SK-N-SH (cell line): ENCODE data around the gene VPS36. TPM values are rescaled to one million over a fixed set of nuclear protein-coding genes. Genes with fewer than 3 reads are reported as not detected.

Experiments
- CTCF ChIA-PET: fragments of 300-600, 350-600 bp; formaldehyde crosslinking; extraction: SDS; loops from one replicate; lab custom pipeline; 2021; lab: Yijun Ruan, JAX
- POLR2A ChIA-PET: fragments of 350-600 bp; sonication (Branson Sonifier 250); formaldehyde crosslinking; extraction: SDS; loops from one replicate; lab custom pipeline; 2020; ENCODE audit warnings: antibody characterized with exemption, inconsistent platforms; lab: Yijun Ruan, JAX
- DNase-seq: peaks from one replicate; pipeline ENCODE4 v3.0.0; 2012
- H2AFZ ChIP-seq: fragments of 200-600 bp; sonication (generic); 2 replicates; pipeline ENCODE4 v1.8.1; 2016; ENCODE audit warnings: antibody characterized with exemption, mild to moderate bottlenecking, low read depth
- H3F3A ChIP-seq: fragments of 200-600 bp; sonication (generic); replicated peaks from 2 replicates; pipeline ENCODE3; 2016; ENCODE audit warnings: antibody characterized with exemption, mild to moderate bottlenecking; ENCODE audit not compliant: insufficient read depth
- H3K27ac ChIP-seq, 2 experiments: fragments of 200-500 bp in 1 of 2; fragments of 200-600 bp in 1 of 2; sonication (Bioruptor generic) in 1 of 2; sonication (generic), shearing (Covaris generic) in 1 of 2; 2 replicates each; pipeline versions ENCODE4 v1.5.1 to v1.6.1; 2014 to 2016; ENCODE audit warnings: low read depth in 2 of 2, inconsistent platforms in 1 of 2, low read length in 1 of 2, mild to moderate bottlenecking in 1 of 2, mixed read lengths in 1 of 2
- H3K27me3 ChIP-seq: fragments of 200-600 bp; sonication (generic), shearing (Covaris generic); 2 replicates; pipeline ENCODE4 v1.6.1; 2016; ENCODE audit warnings: mixed run types; ENCODE audit not compliant: insufficient read depth
- H3K36me3 ChIP-seq, 2 experiments: fragments of 200-500 bp in 1 of 2; fragments of 200-600 bp in 1 of 2; sonication (Bioruptor generic) in 1 of 2; sonication (generic) in 1 of 2; replicated peaks in 1 of 2; 2 replicates each; pipeline versions ENCODE3 to v1.5.1; 2014 to 2016; ENCODE audit warnings: low read length in 1 of 2, mild to moderate bottlenecking in 1 of 2; ENCODE audit not compliant: insufficient read depth in 2 of 2, control insufficient read depth in 1 of 2
- H3K4me1 ChIP-seq, 2 experiments: fragments of 200-500 bp in 1 of 2; fragments of 200-600 bp in 1 of 2; sonication (Bioruptor generic) in 1 of 2; sonication (generic), shearing (Covaris generic) in 1 of 2; 2 replicates each; pipeline versions ENCODE4 v1.5.1 to v1.6.1; 2014 to 2016; ENCODE audit warnings: low read depth in 1 of 2, low read length in 1 of 2, mixed run types in 1 of 2; ENCODE audit not compliant: insufficient read depth in 2 of 2, control insufficient read depth in 1 of 2
- H3K4me2 ChIP-seq: fragments of 200-600 bp; sonication (generic), shearing (Covaris generic); 2 replicates; pipeline ENCODE4 v1.6.1; 2017; ENCODE audit warnings: mixed run types
- H3K4me3 ChIP-seq, 2 experiments: fragments of 200-500 bp in 1 of 2; fragments of 200-600 bp in 1 of 2; sonication (Bioruptor generic) in 1 of 2; sonication (generic), shearing (Covaris generic) in 1 of 2; 2 replicates each; pipeline versions ENCODE4 v1.5.1 to v1.8.1; 2014 to 2016; ENCODE audit warnings: low read depth in 2 of 2, inconsistent platforms in 1 of 2, low read length in 1 of 2, mild to moderate bottlenecking in 1 of 2, mixed read lengths in 1 of 2, moderate library complexity in 1 of 2
- H3K79me2 ChIP-seq: fragments of 200-600 bp; sonication (generic); 2 replicates; pipeline ENCODE4 v1.8.1; 2017; ENCODE audit warnings: mild to moderate bottlenecking; ENCODE audit not compliant: insufficient read depth
- H3K9ac ChIP-seq: fragments of 200-600 bp; sonication (generic); 2 replicates; pipeline ENCODE4 v1.6.1; 2017; ENCODE audit warnings: mixed run types
- H3K9me2 ChIP-seq: fragments of 200-600 bp; sonication (generic); 2 replicates; pipeline ENCODE4 v1.6.1; 2017; ENCODE audit warnings: mixed run types
- H3K9me3 ChIP-seq: fragments of 200-600 bp; sonication (generic); 2 replicates; pipeline ENCODE4 v1.6.1; 2017; ENCODE audit warnings: mixed run types, mild to moderate bottlenecking, moderate library complexity
- H4K20me1 ChIP-seq: fragments of 200-600 bp; sonication (generic); 2 replicates; pipeline ENCODE4 v1.6.1; 2017; ENCODE audit warnings: mild to moderate bottlenecking, mixed run types; ENCODE audit not compliant: insufficient read depth
- CHD2 ChIP-seq: fragments of 150-350 bp; IDR thresholded peaks from 2 replicates; pipeline ENCODE4 v1.6.1; 2018; ENCODE audit warnings: low read length; ENCODE audit not compliant: partially characterized antibody
- EZH2phosphoT487 ChIP-seq: fragments of 200-600 bp; sonication (generic); IDR thresholded peaks from 2 replicates; pipeline ENCODE4 v1.6.1; 2017; ENCODE audit warnings: low read depth, mixed run types, mild to moderate bottlenecking, antibody characterized with exemption, moderate library complexity, borderline replicate concordance
- FOXJ3 ChIP-seq: sonication (generic); formaldehyde crosslinking; IDR thresholded peaks from 2 replicates; pipeline ENCODE4 v1.5.1; 2020; ENCODE audit warnings: mild to moderate bottlenecking, missing genetic modification reagents
- FOXM1 ChIP-seq: IDR thresholded peaks from 2 replicates; pipeline ENCODE4 v1.4.0; 2012; ENCODE audit warnings: low read depth, mild to moderate bottlenecking
- GABPA ChIP-seq: IDR thresholded peaks from 2 replicates; pipeline ENCODE4 v1.4.0; 2012; ENCODE audit warnings: low read depth, mild to moderate bottlenecking
- MEF2A ChIP-seq: IDR thresholded peaks from 2 replicates; pipeline ENCODE4 v1.4.0; 2012; ENCODE audit warnings: low read depth, borderline replicate concordance
- MXI1 ChIP-seq: IDR thresholded peaks from 2 replicates; pipeline ENCODE4 v1.6.1; 2012; ENCODE audit warnings: mild to moderate bottlenecking, low read depth, low read length, improper control_type of control experiment
- NRF1 ChIP-seq: IDR thresholded peaks from 2 replicates; pipeline ENCODE4 v1.6.1; 2012; ENCODE audit warnings: low read depth, mild to moderate bottlenecking, low read length
- RCOR1 ChIP-seq: fragments of 150-350 bp; IDR thresholded peaks from 2 replicates; pipeline ENCODE4 v1.6.1; 2017; ENCODE audit warnings: antibody characterized with exemption, low read length
- RXRA ChIP-seq: IDR thresholded peaks from 2 replicates; pipeline ENCODE4 v1.4.0; 2012; ENCODE audit warnings: low read depth, mild to moderate bottlenecking, borderline replicate concordance
- WGBS: methylation state at CpG from one replicate; pipeline ENCODE4 v1.1.6; 2017; ENCODE audit warnings: low lambda C conversion rate; 5-methylcytosine and 5-hydroxymethylcytosine counted together
- polyA plus RNA-seq, 3 experiments: library from polyadenylated mRNA; depleted of rRNA; stranded (reverse); fragments of >200 nt; gene quantifications; 2 replicates each; pipeline ENCODE4 v1.2.3, GENCODE V29; 2012
- TF ChIP-seq, protein P1 (sequence below): IDR thresholded peaks from 2 replicates; pipeline ENCODE4 v1.4.0; 2012; ENCODE audit warnings: low read depth
- TF ChIP-seq, protein P2 (sequence below): IDR thresholded peaks from 2 replicates; pipeline ENCODE4; 2012
- TF ChIP-seq, protein P3 (sequence below): IDR thresholded peaks from 2 replicates; pipeline ENCODE4 v1.4.0; 2012; ENCODE audit warnings: low read depth, borderline replicate concordance
- TF ChIP-seq, protein P4 (sequence below): fragments of 150-350 bp; IDR thresholded peaks from 2 replicates; pipeline ENCODE4 v1.6.1; 2016; ENCODE audit warnings: mild to moderate bottlenecking, low read depth, low read length
- TF ChIP-seq, protein P5 (sequence below): IDR thresholded peaks from 2 replicates; pipeline ENCODE4 v1.6.1; 2012; ENCODE audit warnings: mild to moderate bottlenecking, low read depth, low read length, moderate library complexity
- TF ChIP-seq, protein P6 (sequence below): IDR thresholded peaks from 2 replicates; pipeline ENCODE4 v1.4.0; 2012; ENCODE audit warnings: low read depth, borderline replicate concordance

VPS36 gene
- polyA plus RNA-seq, 1 of the 3 experiments (the other 2 are of a cell fraction) = 9.9 TPM

DNA sequence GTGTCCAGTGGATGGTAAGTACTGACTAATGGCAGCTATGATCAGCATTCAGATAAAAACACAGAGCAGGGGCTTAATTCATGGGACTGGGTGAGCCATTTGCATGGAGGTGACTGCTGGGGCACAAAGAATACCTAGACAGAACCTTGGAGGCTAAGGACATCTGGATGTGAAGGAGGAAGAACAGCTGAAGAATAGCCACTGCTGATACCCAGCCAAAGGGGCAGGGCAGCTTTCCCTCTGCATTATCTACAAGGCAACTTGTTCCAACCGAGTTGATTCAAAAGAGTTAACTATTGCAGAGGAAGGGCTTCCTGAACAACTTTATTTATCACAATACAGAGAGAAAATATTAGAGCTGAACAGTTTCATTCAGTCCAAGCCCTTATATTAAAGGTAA lies 31.4 kb downstream of the VPS36 start:
- H4K20me1 ChIP-seq = no peaks in the 10 kb centered on the region
- ChIA-PET POLR2A (no interaction called here), CTCF (interaction anchor here (0.6 to 0.8 kb wide), 2 partner anchors 31 to 32 kb away, joined by 3 to 4 read pairs; no protein-coding TSS in a partner anchor)
- H2AFZ ChIP-seq = no peak overlapping the region
- H3K79me2 ChIP-seq = no peaks in the 10 kb centered on the region
- no peak for TF ChIP-seq MXI1
- TF ChIP-seq, protein P1, sequence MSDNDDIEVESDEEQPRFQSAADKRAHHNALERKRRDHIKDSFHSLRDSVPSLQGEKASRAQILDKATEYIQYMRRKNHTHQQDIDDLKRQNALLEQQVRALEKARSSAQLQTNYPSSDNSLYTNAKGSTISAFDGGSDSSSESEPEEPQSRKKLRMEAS = no peak
- TF ChIP-seq, protein P2, sequence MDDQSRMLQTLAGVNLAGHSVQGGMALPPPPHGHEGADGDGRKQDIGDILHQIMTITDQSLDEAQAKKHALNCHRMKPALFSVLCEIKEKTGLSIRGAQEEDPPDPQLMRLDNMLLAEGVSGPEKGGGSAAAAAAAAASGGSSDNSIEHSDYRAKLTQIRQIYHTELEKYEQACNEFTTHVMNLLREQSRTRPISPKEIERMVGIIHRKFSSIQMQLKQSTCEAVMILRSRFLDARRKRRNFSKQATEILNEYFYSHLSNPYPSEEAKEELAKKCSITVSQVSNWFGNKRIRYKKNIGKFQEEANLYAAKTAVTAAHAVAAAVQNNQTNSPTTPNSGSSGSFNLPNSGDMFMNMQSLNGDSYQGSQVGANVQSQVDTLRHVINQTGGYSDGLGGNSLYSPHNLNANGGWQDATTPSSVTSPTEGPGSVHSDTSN = no peak
- TF ChIP-seq RXRA = no peak
- peaks cover 55 to 56% of the 10 kb centered on the region in 2 experiments for H3K36me3 ChIP-seq
- DNase-seq = no peak
- no peak overlapping the region for H3K4me2 ChIP-seq
- no peak overlapping the region for H3K4me3 ChIP-seq
- peaks cover 0 to 16% of the 10 kb centered on the region in 2 experiments; a peak in 3 of 4 replicates for H3K4me1 ChIP-seq
- no peaks in the 10 kb centered on the region for H3K9me3 ChIP-seq
- H3K27ac ChIP-seq = no peak overlapping the region
- WGBS = 92% methylated on average over 1 of the region's 1 CpG
- H3K9me2 ChIP-seq = no peaks in the 10 kb centered on the region
- H3F3A ChIP-seq = peaks cover 37% of the 10 kb centered on the region
- no peak overlapping the region for H3K9ac ChIP-seq
- H3K27me3 ChIP-seq = no peaks in the 10 kb centered on the region

DNA sequence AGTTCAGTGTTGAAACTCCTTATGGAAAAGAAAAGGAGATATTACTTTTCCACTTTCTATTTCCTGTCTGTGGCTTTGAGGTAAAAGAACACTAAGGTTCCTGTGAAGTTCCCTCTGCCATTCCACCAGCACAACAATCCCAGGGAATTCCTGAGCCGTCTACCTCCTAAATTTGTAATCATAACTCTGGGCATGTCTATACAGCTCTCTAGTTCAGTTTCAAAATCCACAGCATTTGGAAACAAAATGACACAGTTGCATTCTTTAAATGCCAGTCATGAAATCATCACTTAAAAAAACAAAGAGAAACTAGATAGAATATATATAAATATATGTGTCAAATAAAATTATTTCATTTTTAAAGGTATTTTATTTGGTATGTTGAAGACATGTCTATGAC lies 35.5 kb downstream of the VPS36 start:
- Histone ChIP-seq H3K9ac (0 out of 2 replicates have a peak overlapping the region, but pooled peaks have one; percentile 1), H3K27ac (peak overlapping the region; percentile 78 to 80), H3K36me3 (peaks cover 53 to 60% of the 10 kb centered on the region in 2 experiments), H3K4me3 (no peak overlapping the region; a peak in 1 of 4 replicates), H3K27me3 (no peaks in the 10 kb centered on the region), H3K4me1 (peaks cover 0 to 20% of the 10 kb centered on the region in 2 experiments; a peak in 3 of 4 replicates), H3F3A (peaks cover 33% of the 10 kb centered on the region), H3K4me2 (0 out of 2 replicates have a peak overlapping the region, but pooled peaks have one; percentile 6), H3K79me2 (peaks cover 4% of the 10 kb centered on the region; the same call in 1 of the 2 replicates), H2AFZ (no peak overlapping the region), H3K9me2 (no peaks in the 10 kb centered on the region), H3K9me3 (no peaks in the 10 kb centered on the region), H4K20me1 (no peaks in the 10 kb centered on the region)
- 15% methylated on average over 1 of the region's 1 CpG for WGBS
- ChIA-PET POLR2A (no interaction called here), CTCF (no interaction called here)
- no peak for DNase-seq
- TF ChIP-seq, protein P3, sequence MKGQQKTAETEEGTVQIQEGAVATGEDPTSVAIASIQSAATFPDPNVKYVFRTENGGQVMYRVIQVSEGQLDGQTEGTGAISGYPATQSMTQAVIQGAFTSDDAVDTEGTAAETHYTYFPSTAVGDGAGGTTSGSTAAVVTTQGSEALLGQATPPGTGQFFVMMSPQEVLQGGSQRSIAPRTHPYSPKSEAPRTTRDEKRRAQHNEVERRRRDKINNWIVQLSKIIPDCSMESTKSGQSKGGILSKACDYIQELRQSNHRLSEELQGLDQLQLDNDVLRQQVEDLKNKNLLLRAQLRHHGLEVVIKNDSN = no peak
- TF ChIP-seq FOXM1 (no peak), FOXJ3 (CRISPR knock-in tag) (no peak), MEF2A (no peak), RCOR1 (no peak), GABPA (no peak), MXI1 (no peak), NRF1 (no peak), CHD2 (no peak), EZH2phosphoT487 (no peak)
- TF ChIP-seq, protein P4, sequence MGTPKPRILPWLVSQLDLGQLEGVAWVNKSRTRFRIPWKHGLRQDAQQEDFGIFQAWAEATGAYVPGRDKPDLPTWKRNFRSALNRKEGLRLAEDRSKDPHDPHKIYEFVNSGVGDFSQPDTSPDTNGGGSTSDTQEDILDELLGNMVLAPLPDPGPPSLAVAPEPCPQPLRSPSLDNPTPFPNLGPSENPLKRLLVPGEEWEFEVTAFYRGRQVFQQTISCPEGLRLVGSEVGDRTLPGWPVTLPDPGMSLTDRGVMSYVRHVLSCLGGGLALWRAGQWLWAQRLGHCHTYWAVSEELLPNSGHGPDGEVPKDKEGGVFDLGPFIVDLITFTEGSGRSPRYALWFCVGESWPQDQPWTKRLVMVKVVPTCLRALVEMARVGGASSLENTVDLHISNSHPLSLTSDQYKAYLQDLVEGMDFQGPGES = no peak
- TF ChIP-seq, protein P5, sequence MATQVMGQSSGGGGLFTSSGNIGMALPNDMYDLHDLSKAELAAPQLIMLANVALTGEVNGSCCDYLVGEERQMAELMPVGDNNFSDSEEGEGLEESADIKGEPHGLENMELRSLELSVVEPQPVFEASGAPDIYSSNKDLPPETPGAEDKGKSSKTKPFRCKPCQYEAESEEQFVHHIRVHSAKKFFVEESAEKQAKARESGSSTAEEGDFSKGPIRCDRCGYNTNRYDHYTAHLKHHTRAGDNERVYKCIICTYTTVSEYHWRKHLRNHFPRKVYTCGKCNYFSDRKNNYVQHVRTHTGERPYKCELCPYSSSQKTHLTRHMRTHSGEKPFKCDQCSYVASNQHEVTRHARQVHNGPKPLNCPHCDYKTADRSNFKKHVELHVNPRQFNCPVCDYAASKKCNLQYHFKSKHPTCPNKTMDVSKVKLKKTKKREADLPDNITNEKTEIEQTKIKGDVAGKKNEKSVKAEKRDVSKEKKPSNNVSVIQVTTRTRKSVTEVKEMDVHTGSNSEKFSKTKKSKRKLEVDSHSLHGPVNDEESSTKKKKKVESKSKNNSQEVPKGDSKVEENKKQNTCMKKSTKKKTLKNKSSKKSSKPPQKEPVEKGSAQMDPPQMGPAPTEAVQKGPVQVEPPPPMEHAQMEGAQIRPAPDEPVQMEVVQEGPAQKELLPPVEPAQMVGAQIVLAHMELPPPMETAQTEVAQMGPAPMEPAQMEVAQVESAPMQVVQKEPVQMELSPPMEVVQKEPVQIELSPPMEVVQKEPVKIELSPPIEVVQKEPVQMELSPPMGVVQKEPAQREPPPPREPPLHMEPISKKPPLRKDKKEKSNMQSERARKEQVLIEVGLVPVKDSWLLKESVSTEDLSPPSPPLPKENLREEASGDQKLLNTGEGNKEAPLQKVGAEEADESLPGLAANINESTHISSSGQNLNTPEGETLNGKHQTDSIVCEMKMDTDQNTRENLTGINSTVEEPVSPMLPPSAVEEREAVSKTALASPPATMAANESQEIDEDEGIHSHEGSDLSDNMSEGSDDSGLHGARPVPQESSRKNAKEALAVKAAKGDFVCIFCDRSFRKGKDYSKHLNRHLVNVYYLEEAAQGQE = no peak
- TF ChIP-seq, protein P2 = no peak; the same call in 1 of the 2 replicates
- TF ChIP-seq, protein P6, sequence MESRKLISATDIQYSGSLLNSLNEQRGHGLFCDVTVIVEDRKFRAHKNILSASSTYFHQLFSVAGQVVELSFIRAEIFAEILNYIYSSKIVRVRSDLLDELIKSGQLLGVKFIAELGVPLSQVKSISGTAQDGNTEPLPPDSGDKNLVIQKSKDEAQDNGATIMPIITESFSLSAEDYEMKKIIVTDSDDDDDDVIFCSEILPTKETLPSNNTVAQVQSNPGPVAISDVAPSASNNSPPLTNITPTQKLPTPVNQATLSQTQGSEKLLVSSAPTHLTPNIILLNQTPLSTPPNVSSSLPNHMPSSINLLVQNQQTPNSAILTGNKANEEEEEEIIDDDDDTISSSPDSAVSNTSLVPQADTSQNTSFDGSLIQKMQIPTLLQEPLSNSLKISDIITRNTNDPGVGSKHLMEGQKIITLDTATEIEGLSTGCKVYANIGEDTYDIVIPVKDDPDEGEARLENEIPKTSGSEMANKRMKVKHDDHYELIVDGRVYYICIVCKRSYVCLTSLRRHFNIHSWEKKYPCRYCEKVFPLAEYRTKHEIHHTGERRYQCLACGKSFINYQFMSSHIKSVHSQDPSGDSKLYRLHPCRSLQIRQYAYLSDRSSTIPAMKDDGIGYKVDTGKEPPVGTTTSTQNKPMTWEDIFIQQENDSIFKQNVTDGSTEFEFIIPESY = no peak
